Posterior vena cava (tissue), 2 donors: ENCODE data around the gene SYNDIG1. TPM values are rescaled to one million over a fixed set of nuclear protein-coding genes. Genes with fewer than 3 reads are reported as not detected.
A peak's percentile ranks its signal among the peaks of the same experiment; 100 is the strongest.

Experiments used
- DNase-seq: peaks from one replicate; pipeline ENCODE4 v3.0.0-alpha.2; 2020; ENCODE audit warnings: low spot score
- intact Hi-C, 2 donors: fragments of 100-400 bp; cut with DNase I; formaldehyde crosslinking; loops; one replicate each; pipeline versions ENCODE4 v1.14.1 to v1.14.2; 2022 to 2023
- total RNA-seq, 2 donors: library from RNA; stranded (reverse); fragmentation: NEBNext Ultra II Directional; extraction: Animal tissue kit (Norgen Biotek cat#: 25700); gene quantifications; one replicate each; pipeline ENCODE4 v1.2.1, GENCODE V29; 2021
- donor health status: DM: yes; HTN: yes; CAD: no.
- donor health status: DM: yes; HTN: yes; CAD: no.

SYNDIG1 gene
- total RNA-seq, 2 donors from 2014 or later: 11.3 to 22.5 TPM

DNA sequence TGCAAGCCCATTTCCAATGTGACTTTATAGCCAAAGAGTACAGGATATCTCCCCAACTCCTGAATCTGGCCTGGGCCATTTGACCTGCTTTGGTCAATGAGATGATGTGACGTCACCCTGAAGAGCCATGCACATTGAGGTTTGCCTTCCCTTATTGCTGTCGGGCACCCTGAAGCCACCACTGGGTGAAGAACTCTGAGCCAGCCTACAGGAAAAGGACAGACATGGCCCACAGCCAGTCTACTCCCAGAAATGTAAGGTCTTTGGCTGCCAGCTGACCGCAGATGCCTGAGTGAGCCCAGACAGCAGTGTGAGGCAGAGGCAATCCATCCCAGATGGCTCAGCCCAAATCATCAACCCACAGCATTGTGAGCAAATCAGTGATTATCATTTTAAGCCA lies 3.7 kb upstream of the SYNDIG1 start:
- intact Hi-C loops: no loop called here
- DNase-seq: peak; percentile 84

GRCh38 chr20:24468401-24469115 lies 871 bp upstream of the SYNDIG1 start:
- intact Hi-C loops: no loop called here
- peak; percentile 67 for DNase-seq

DNA sequence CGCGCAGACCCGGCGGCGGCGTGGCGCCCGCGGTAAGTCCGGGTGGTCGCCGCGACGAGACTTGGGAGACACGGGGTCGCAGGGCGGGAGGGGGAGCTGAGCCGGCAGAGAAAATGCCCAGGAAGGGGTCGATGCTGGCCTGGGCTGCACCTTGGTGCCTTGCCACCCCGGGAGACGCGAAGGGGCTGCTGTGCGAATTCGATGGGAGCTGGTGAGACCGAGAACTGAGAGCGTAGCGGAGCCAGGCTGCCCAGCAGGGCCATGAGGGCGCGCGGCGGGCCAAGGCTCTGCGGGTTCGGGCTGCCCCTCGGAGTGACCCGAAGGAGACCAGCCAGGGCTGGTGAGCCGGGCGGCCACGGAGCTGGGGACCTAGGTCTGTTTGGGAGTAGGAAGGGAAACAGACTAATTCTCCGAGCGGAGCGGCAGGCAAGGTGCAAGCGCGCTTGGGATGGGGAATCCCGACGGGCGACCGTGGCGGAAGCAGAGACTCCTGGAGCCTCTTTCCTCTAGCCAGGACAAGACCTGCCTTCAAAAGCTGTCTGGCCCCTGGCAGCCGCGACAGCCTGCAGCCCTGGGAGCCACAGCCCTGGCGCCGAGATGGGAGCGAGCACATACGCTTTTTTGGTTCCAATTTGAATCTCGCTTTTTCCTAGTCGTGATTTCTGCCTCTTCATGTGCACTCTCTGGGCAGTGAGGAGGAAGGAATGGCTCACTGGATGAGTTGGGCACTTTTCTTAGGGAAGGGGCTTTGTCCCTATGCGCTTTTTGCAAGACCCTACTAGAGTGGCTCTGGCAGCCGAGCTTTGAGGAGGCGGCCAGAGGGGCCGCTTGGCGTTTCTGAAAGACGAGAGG lies 691 bp downstream of the SYNDIG1 start:
- peak; percentile 83 for DNase-seq
- intact Hi-C loops: no loop called here

DNA sequence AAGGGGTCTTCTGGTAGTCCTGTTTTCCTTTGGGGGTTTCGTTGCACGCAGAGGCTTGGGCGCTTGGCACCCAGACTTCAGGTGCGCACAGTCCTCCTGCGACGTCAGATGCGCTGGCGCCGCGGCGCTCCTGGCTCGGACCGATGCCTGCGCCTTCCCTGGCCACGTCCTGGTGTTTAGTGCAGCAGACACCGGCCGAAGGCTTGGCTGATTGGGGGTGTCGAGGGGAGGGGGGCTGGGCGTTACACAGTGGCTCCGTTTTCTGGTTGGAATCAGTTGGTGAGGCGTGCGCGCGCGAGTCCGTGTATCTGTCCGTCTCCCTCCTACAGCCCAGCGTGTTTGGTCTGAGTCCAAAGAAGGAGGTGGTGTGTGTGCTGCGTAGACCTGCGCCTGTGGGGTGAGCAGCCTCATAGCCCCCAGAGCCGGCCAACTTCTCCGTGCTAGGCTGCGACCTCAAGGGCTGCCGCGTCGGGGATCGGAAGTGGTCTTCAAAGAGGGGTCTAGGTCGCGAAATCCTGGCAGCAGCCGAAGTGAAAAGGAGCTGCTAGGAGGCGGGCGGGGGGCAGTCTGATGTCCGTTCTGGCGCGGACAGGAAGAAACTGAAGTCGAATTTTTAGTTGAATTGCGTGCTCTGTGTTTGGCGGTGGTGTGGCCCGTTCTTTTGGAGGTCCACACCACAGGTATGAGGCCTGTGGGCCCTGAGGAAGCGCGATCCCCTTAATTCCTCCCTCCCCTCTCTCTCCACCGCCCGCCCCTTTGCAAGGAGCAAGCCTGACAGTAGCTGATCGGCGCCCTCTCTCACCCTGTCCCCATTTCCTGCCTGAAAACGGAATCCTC lies 1.5 kb downstream of the SYNDIG1 start:
- intact Hi-C loops: no loop called here
- peak; percentile 81 for DNase-seq

DNA sequence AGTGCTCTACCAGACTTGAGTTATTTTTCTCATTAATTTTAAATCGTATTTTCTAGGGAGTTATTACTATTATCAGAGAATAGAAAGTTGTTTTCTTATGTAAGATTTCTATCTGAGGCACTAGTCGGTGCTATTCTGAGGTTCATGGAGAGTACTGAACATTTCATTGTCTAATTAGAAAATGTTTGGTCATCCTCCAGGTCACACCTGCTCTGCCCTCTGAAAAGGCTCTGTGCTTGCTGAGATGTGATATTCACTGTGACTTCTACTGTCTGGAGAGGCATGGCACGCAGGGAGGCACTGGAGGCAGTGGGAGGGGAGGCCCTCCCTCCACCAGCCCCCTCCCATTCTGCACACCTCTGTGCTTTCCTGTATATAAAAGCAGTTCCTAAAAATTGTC lies 3.0 kb downstream of the SYNDIG1 start:
- DNase-seq: peak; percentile 19
- intact Hi-C loops: no loop called here

DNA sequence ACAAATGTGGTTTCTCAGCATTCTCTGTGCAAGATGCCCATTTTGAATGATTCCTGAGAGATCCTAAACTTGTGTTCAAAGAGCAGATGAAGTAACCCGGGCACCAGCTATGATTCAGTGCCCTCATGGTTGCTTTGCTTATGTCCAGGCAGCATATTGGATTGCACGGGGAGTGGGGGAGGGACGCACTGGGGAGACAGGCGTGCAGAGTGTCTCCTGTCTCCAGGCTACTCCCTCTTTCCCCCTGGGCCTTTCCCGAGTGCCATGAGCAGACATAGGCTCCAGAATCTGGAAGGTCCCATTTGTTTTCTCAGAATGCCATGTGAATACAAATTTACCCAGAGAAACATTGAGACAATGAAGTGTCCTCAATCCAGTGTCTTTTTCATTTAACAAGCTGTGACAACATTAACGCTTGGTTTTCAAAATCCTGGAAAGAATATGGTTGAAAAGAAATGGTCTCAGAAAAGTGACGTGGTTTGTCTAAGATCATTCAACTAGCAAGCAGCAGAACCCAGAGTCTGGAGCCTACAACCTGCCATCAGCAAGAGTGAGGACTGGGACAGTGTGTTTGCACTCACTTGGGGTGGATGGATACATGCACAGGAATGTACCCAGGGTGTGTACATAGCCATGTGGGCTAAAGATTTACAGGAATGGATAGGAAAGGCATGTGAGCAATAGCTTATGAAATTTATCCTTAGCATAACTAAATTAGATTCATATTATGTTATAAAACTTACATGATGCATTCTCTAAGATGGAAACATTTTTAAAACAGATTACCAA lies 4.2 kb downstream of the SYNDIG1 start:
- intact Hi-C loops: no loop called here
- peak; percentile 49 for DNase-seq

GRCh38 chr20:24477831-24478547 lies 8.6 kb downstream of the SYNDIG1 start:
- intact Hi-C loops: no loop called here
- peak; percentile 43 for DNase-seq

DNA sequence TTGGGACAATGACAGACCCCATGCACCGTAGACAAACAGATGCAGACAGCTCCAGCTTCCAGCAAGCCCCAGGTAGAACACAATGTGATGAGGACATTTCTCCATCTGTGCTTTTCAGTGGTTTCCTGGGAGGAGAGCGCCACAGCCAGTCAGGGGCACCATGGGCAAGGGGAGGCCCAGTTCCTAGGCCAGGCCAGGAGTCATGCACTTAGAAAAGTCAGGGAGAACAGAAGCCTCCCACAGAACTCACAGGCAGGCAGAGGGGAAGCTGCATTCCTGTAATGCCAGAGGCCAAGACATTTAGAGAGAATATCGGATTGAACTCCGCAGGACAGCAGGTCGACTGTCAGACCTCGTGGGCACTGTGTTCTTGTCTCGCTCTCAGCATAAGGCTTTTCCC lies 9.2 kb downstream of the SYNDIG1 start:
- intact Hi-C loops: no loop called here
- peak; percentile 48 for DNase-seq

- intact Hi-C loops: no loop called here
- peak; percentile 12 for DNase-seq
Observed at GRCh38 chr20:24479106-24479505, 9.7 kb downstream of the SYNDIG1 start.

DNA sequence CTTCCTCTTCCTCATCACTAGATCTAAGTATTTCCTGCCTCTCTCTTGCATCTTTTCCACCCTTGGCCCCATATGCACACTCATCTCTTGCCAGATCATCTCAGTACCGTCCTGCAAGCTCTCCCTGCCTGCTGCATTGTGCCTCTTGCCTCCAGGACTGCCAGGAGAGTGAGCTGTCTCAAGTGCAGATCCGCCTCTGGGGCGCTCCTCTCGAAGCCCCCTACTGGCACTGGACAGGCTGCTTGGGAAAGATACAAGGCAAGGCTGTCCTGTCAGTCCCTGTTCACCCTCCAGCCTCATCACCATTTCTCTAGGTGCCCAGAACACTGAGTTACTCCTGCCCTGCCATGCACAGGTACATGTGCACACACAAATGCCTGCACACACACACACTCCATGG lies 10.2 kb downstream of the SYNDIG1 start:
- intact Hi-C loops: no loop called here
- DNase-seq: no peak

DNA sequence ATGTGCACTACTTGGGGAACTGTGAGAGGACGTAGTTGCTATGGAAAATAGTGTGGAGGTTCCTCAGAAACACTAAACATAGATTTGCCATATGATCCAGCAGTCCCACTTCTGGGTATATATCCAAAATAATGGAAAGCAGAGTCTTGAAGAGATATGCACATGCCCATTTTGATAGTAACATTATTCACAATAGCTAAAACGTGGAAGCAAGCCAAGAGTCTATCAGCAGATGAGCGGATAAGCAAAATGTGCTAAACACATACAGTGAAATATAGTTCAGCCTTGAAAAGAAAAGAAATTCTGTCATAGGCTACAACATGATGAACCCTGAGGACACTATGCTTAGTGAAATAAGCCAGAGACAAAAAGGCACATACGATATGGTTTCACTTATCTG lies 11.1 kb downstream of the SYNDIG1 start:
- intact Hi-C loops: no loop called here
- DNase-seq: no peak

GRCh38 chr20:24481173-24481572 lies 11.7 kb downstream of the SYNDIG1 start:
- intact Hi-C loops: no loop called here
- peak; percentile 40 for DNase-seq

DNA sequence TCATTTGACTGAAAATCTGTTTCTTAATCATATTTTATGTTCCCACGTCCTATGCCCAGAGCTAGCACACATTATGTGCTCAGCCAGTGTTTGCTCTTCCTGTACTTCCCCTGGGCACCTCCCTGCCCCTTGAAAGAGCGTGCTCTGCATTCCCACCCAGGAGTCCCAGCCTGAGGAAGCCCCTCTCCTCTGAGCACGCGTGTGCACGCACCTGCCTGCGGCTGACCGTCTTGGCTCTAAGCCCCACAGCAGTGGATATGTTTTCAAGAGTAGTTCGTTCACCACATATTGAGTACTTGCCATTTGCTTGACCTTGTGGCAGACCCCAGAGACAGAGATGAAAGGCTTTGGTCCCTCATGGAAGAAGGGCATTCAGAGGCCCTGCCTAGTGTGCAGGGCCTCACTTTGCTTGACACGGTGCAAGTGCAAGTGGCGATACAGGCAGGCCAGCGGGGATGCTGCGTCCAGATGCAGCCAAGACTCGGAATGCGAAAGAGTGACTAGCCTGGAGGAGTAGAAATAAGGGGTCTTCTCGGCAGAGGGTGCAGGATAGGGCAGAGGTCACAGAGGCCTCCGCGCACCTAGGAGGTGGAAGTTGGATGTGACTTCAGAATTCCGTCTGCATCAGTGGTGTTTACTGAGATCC lies 14.1 kb downstream of the SYNDIG1 start:
- DNase-seq: peak; percentile 40
- intact Hi-C loops: no loop called here

- peak; percentile 73 for DNase-seq
- intact Hi-C loops: no loop called here
Observed at GRCh38 chr20:24484081-24484450, 14.6 kb downstream of the SYNDIG1 start.

GRCh38 chr20:24485981-24486380 lies 16.6 kb downstream of the SYNDIG1 start:
- peak; percentile 42 for DNase-seq
- intact Hi-C loops: no loop called here

DNA sequence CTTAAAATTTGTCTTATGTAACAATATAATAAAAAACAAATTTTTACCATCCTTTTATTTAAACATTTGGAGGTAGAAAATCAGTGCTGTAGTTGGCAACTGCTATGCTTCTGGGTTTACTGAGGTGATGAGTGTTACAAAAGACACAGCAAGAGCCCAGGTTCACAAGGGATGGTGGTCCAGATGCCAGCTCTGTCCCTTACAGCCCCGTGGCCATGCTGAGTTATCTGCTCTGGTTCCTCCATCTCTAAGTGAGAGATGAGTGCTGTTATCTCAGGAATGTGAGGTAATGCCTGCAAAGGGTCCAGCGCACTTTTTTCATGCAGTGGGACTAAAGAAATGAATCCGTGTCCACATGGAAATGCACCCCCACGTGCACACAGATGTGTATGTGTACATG lies 17.8 kb downstream of the SYNDIG1 start:
- intact Hi-C loops: no loop called here
- no peak for DNase-seq

DNA sequence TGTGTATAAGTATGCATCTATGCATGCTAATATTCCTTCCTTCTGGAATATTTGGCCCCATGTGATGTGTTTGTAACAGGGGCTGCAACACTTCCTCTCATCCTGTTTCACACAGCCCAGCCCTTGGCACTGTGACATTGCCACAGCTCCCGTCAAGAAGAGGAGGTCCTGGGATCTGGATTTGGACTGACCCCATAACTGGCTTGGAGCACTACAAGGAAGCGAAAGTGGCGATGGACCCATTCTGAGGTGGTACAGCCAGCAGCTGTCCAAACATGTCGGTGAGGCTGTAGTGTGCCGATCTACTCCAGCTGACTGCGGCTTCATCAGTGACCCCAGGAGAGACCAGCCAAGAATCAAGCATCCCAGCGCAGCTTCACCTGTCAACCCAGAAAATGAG lies 18.2 kb downstream of the SYNDIG1 start:
- intact Hi-C loops: no loop called here
- no peak for DNase-seq
